ENCODE results near the gene FREM1.

FREM1 gene

DNA sequence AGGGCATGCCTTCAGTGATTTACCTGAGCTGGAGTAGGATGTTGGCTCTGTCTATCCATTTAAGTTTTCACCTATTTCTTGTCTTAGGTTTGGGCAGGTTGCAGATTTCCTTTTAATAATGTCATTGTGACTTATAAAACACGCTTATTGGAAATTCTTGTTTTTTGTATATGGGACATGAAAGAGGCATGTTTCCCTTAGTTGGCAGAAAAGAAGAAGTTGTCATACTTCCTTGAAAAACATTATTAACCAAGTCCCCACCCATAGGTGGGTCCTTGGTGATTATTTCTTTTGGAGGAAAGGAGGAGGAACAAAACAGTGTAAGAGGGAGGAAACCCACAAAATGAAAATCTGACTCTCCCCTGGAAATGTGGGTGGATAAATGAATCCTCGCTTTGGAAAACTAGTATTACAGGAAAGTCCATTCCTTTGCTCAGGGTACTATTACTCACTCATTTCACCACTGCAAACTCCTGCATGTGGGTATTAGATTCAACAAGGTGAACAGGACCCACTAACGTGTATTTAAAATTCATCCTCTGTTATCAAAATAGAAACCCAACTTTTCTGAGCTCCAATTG lies 197.0 kb downstream of the FREM1 start:
- Histone ChIP-seq H3K79me2 (ENCODE audit: insufficient read depth, low read length) (no peaks in the 10 kb centered on the region), H2AFZ (ENCODE audit: low read depth, low read length, severe bottlenecking) (no peak overlapping the region), H3K27ac (ENCODE audit: low read depth, low read length) (no peak overlapping the region)

GRCh38 chr9:14710804-14711203 lies 199.4 kb downstream of the FREM1 start:
- H3K27me3 ChIP-seq (ENCODE audit: low read length): 0 out of 2 replicates have a peak, but pooled peaks cover 3% of the 10 kb centered on the region
- no peak overlapping the region for H3K27ac ChIP-seq (ENCODE audit: low read depth, low read length)
- no peaks in the 10 kb centered on the region for H3K79me2 ChIP-seq (ENCODE audit: insufficient read depth, low read length)
- H4K20me1 ChIP-seq (ENCODE audit: low read depth, low read length): no peaks in the 10 kb centered on the region
- H3K9me3 ChIP-seq (ENCODE audit: insufficient read depth, low read length): no peaks in the 10 kb centered on the region
- no peak overlapping the region for H2AFZ ChIP-seq (ENCODE audit: low read depth, low read length, severe bottlenecking)
- TF ChIP-seq EZH2phosphoT487 (conservative IDR thresholded peaks at IDR 0.05; ENCODE audit: low read length): no peak
- TF ChIP-seq, protein P1, sequence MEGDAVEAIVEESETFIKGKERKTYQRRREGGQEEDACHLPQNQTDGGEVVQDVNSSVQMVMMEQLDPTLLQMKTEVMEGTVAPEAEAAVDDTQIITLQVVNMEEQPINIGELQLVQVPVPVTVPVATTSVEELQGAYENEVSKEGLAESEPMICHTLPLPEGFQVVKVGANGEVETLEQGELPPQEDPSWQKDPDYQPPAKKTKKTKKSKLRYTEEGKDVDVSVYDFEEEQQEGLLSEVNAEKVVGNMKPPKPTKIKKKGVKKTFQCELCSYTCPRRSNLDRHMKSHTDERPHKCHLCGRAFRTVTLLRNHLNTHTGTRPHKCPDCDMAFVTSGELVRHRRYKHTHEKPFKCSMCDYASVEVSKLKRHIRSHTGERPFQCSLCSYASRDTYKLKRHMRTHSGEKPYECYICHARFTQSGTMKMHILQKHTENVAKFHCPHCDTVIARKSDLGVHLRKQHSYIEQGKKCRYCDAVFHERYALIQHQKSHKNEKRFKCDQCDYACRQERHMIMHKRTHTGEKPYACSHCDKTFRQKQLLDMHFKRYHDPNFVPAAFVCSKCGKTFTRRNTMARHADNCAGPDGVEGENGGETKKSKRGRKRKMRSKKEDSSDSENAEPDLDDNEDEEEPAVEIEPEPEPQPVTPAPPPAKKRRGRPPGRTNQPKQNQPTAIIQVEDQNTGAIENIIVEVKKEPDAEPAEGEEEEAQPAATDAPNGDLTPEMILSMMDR (IDR thresholded peaks at IDR 0.05; ENCODE audit: insufficient read depth, low read length, poor library complexity, severe bottlenecking): no peak
- no peak overlapping the region for H3K4me2 ChIP-seq (ENCODE audit: low read depth, low read length, poor library complexity, severe bottlenecking)
- H3K4me3 ChIP-seq (ENCODE audit: insufficient read depth, low read length, poor library complexity, severe bottlenecking): no peak overlapping the region
- H3K9me2 ChIP-seq (replicated peaks; ENCODE audit: insufficient read depth, low read length): no peaks in the 10 kb centered on the region
- H3K36me3 ChIP-seq (ENCODE audit: low read length): no peaks in the 10 kb centered on the region
- H3F3A ChIP-seq (ENCODE audit: insufficient read depth): no peaks in the 10 kb centered on the region
- no peak overlapping the region for H3K9ac ChIP-seq (ENCODE audit: low read length)

More for the DNA sequence above, 197.0 kb downstream of the FREM1 start:
- Histone ChIP-seq H3K4me3 (ENCODE audit: insufficient read depth, low read length, poor library complexity, severe bottlenecking) (no peak overlapping the region), H3K9me2 (replicated peaks; ENCODE audit: insufficient read depth, low read length) (no peaks in the 10 kb centered on the region), H3K4me2 (ENCODE audit: low read depth, low read length, poor library complexity, severe bottlenecking) (no peak overlapping the region), H3F3A (ENCODE audit: insufficient read depth) (no peaks in the 10 kb centered on the region), H4K20me1 (ENCODE audit: low read depth, low read length) (no peaks in the 10 kb centered on the region), H3K36me3 (ENCODE audit: low read length) (no peaks in the 10 kb centered on the region), H3K27me3 (ENCODE audit: low read length) (no peaks in the 10 kb centered on the region), H3K9ac (ENCODE audit: low read length) (no peak overlapping the region), H3K9me3 (ENCODE audit: insufficient read depth, low read length) (no peaks in the 10 kb centered on the region)
- TF ChIP-seq, protein P1 (IDR thresholded peaks at IDR 0.05; ENCODE audit: insufficient read depth, low read length, poor library complexity, severe bottlenecking): no peak
- no peak for TF ChIP-seq EZH2phosphoT487 (conservative IDR thresholded peaks at IDR 0.05; ENCODE audit: low read length)

DNA sequence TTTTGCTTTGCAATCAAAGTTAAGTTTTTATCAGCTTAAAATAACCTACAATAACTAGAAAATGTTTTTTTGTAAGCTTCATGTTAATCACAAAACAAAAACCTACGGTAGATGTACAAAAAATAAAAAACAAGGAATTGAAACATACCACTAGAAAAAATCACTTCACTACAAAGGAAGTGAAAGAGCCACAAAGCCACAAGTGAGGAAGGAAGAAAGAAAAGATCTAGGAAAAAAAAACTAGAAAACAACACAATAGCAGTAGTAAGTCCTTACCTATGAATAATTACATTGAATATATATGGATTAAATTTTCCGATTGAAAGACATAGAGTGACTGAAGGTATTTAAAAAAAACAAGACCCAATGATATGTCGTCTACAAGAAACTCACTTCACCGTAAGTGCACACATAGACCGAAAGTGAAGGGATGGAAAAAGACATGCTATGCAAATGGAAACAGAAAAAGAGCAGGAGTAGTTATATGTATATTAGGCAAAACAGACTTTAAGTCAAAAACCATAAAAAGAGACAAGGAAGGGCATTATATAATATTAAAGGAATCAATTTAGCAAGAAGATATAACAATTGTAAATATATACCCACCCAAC lies 203.6 kb downstream of the FREM1 start:
- no peaks in the 10 kb centered on the region for H3K36me3 ChIP-seq (ENCODE audit: low read length)
- H3K9me3 ChIP-seq (ENCODE audit: insufficient read depth, low read length): peaks cover 3% of the 10 kb centered on the region; the same call in 1 of the 2 replicates
- TF ChIP-seq EZH2phosphoT487 (conservative IDR thresholded peaks at IDR 0.05; ENCODE audit: low read length): no peak
- TF ChIP-seq, protein P1 (IDR thresholded peaks at IDR 0.05; ENCODE audit: insufficient read depth, low read length, poor library complexity, severe bottlenecking): no peak
- H3K79me2 ChIP-seq (ENCODE audit: insufficient read depth, low read length): no peaks in the 10 kb centered on the region
- H3K9me2 ChIP-seq (replicated peaks; ENCODE audit: insufficient read depth, low read length): no peaks in the 10 kb centered on the region
- no peaks in the 10 kb centered on the region for H3F3A ChIP-seq (ENCODE audit: insufficient read depth)
- H2AFZ ChIP-seq (ENCODE audit: low read depth, low read length, severe bottlenecking): no peak overlapping the region
- H3K27ac ChIP-seq (ENCODE audit: low read depth, low read length): no peak overlapping the region
- no peak overlapping the region for H3K4me2 ChIP-seq (ENCODE audit: low read depth, low read length, poor library complexity, severe bottlenecking)
- 0 out of 2 replicates have a peak, but pooled peaks cover 5% of the 10 kb centered on the region for H3K27me3 ChIP-seq (ENCODE audit: low read length)
- no peak overlapping the region for H3K9ac ChIP-seq (ENCODE audit: low read length)
- H4K20me1 ChIP-seq (ENCODE audit: low read depth, low read length): no peaks in the 10 kb centered on the region
- no peak overlapping the region for H3K4me3 ChIP-seq (ENCODE audit: insufficient read depth, low read length, poor library complexity, severe bottlenecking)

Data from SU-DHL-6 (cell line).